Astrocyte (in vitro differentiated cells and primary cell): Measurements from ENCODE around the gene GATC. TPM values are rescaled to one million over a fixed set of nuclear protein-coding genes. Genes with fewer than 3 reads are reported as not detected.

ENCODE experiments used
- DNase-seq: peaks from one replicate; pipeline ENCODE4 v3.0.0-alpha.2; 2010; ENCODE audit warnings: low read depth
- FAIRE-seq: peaks from 2 replicates; lab custom pipeline; 2011; peaks lifted over from hg19 to GRCh38; lab: Jason Lieb, UNC
- H2AFZ ChIP-seq: 2 replicates; pipeline ENCODE4 v1.6.0; 2012; ENCODE audit warnings: low read depth, low read length, inconsistent platforms
- H3K27ac ChIP-seq: 2 replicates; pipeline ENCODE4 v1.5.1; 2011; ENCODE audit warnings: low read depth, low read length, inconsistent platforms
- H3K27me3 ChIP-seq: 2 replicates; pipeline ENCODE4 v1.6.0; 2011; ENCODE audit warnings: low read length, inconsistent platforms; ENCODE audit not compliant: insufficient read depth
- H3K36me3 ChIP-seq: 2 replicates; pipeline ENCODE4 v1.5.1; 2011; ENCODE audit warnings: low read length, inconsistent platforms; ENCODE audit not compliant: insufficient read depth
- H3K4me1 ChIP-seq: 2 replicates; pipeline ENCODE4 v1.5.1; 2011; ENCODE audit warnings: low read length, inconsistent platforms; ENCODE audit not compliant: insufficient read depth
- H3K4me2 ChIP-seq: 2 replicates; pipeline ENCODE4 v1.6.0; 2012; ENCODE audit warnings: low read length, inconsistent platforms
- H3K4me3 ChIP-seq: 2 replicates; pipeline ENCODE4 v1.5.1; 2011; ENCODE audit warnings: low read depth, mild to moderate bottlenecking, low read length, inconsistent platforms; ENCODE audit not compliant: insufficient read depth
- H3K79me2 ChIP-seq: 2 replicates; pipeline ENCODE4 v1.6.0; 2012; ENCODE audit warnings: mild to moderate bottlenecking, low read length, inconsistent platforms; ENCODE audit not compliant: insufficient read depth
- H3K9ac ChIP-seq: 2 replicates; pipeline ENCODE4 v1.6.0; 2012; ENCODE audit warnings: mild to moderate bottlenecking, low read length, inconsistent platforms
- H3K9me3 ChIP-seq: 2 replicates; pipeline ENCODE4 v1.5.1; 2012; ENCODE audit warnings: low read depth, mild to moderate bottlenecking, low read length, inconsistent platforms; ENCODE audit not compliant: insufficient read depth
- H4K20me1 ChIP-seq: 2 replicates; pipeline ENCODE4 v1.6.0; 2012; ENCODE audit warnings: low read length, inconsistent platforms; ENCODE audit not compliant: insufficient read depth
- H3K27ac Mint-ChIP-seq: one replicate; pipeline ENCODE4 v1.8.0; 2021; ENCODE audit warnings: mild to moderate bottlenecking, mixed read lengths; ENCODE audit not compliant: unreplicated experiment
- H3K27me3 Mint-ChIP-seq: one replicate; pipeline ENCODE4 v1.8.0; 2021; ENCODE audit warnings: low read depth, mixed read lengths; ENCODE audit not compliant: unreplicated experiment
- H3K36me3 Mint-ChIP-seq: one replicate; pipeline ENCODE4 v1.8.0; 2021; ENCODE audit warnings: low read depth, mixed read lengths; ENCODE audit not compliant: unreplicated experiment
- H3K4me1 Mint-ChIP-seq: one replicate; pipeline ENCODE4 v1.8.0; 2021; ENCODE audit warnings: low read depth, mixed read lengths; ENCODE audit not compliant: unreplicated experiment
- H3K4me3 Mint-ChIP-seq: one replicate; pipeline ENCODE4 v1.8.0; 2021; ENCODE audit warnings: mild to moderate bottlenecking, moderate library complexity, mixed read lengths; ENCODE audit not compliant: unreplicated experiment
- H3K9me3 Mint-ChIP-seq: one replicate; pipeline ENCODE4 v1.8.0; 2021; ENCODE audit warnings: mild to moderate bottlenecking, mixed read lengths; ENCODE audit not compliant: unreplicated experiment
- CTCF ChIP-seq: IDR thresholded peaks from 2 replicates; pipeline ENCODE4 v1.5.1; 2011; ENCODE audit warnings: low read depth, mild to moderate bottlenecking, inconsistent platforms, low read length, moderate library complexity; ENCODE audit not compliant: insufficient read depth
- EZH2 ChIP-seq: IDR thresholded peaks from 2 replicates; pipeline ENCODE4 v1.6.1; 2012; ENCODE audit warnings: mild to moderate bottlenecking, low read length, inconsistent platforms; ENCODE audit not compliant: insufficient read depth
- total RNA-seq: library from RNA; stranded (reverse); gene quantifications from 2 replicates; pipeline ENCODE4 v1.2.1, GENCODE V29; 2021

The GATC gene
- total RNA-seq, 1 donor from 2014 or later: 28.8 TPM

GRCh38 chr12:120416490-120417216 lies 29.6 kb upstream of the GATC start:
- Mint-ChIP-seq H3K27ac (no peak overlapping the region), H3K27me3 (peaks cover 10% of the 10 kb centered on the region)
- no peak for TF ChIP-seq CTCF
- TF ChIP-seq EZH2: no peak

GRCh38 chr12:120417917-120418580 lies 28.2 kb upstream of the GATC start:
- Histone ChIP-seq H3K36me3 (no peaks in the 10 kb centered on the region), H3K79me2 (no peaks in the 10 kb centered on the region), H3K27ac (no peak overlapping the region), H3K4me2 (no peak overlapping the region), H2AFZ (no peak overlapping the region), H4K20me1 (no peaks in the 10 kb centered on the region), H3K27me3 (no peaks in the 10 kb centered on the region), H3K4me3 (no peak overlapping the region), H3K4me1 (no peaks in the 10 kb centered on the region), H3K9me3 (no peaks in the 10 kb centered on the region), H3K9ac (no peak overlapping the region)
- no peaks in the 10 kb centered on the region for H3K36me3 Mint-ChIP-seq
- peaks cover 10% of the 10 kb centered on the region for H3K27me3 Mint-ChIP-seq
- FAIRE-seq (no peak), DNase-seq (no peak)
- H3K9me3 Mint-ChIP-seq: no peaks in the 10 kb centered on the region
- no peak overlapping the region for H3K4me3 Mint-ChIP-seq
- H3K27ac Mint-ChIP-seq: no peak overlapping the region
- H3K4me1 Mint-ChIP-seq: peaks cover 1% of the 10 kb centered on the region
- TF ChIP-seq CTCF (no peak), EZH2 (no peak)

More at GRCh38 chr12:120416490-120417216, 29.6 kb upstream of the GATC start:
- Histone ChIP-seq H3K79me2 (no peaks in the 10 kb centered on the region), H4K20me1 (no peaks in the 10 kb centered on the region), H3K4me3 (no peak overlapping the region), H3K4me2 (no peak overlapping the region), H2AFZ (no peak overlapping the region), H3K27me3 (no peaks in the 10 kb centered on the region), H3K4me1 (no peaks in the 10 kb centered on the region), H3K9ac (no peak overlapping the region), H3K9me3 (no peaks in the 10 kb centered on the region), H3K27ac (no peak overlapping the region), H3K36me3 (no peaks in the 10 kb centered on the region)
- H3K36me3 Mint-ChIP-seq: no peaks in the 10 kb centered on the region
- H3K4me3 Mint-ChIP-seq: no peak overlapping the region
- no peaks in the 10 kb centered on the region for H3K9me3 Mint-ChIP-seq
- DNase-seq: no peak
- FAIRE-seq: no peak
- H3K4me1 Mint-ChIP-seq: peaks cover 1% of the 10 kb centered on the region

GRCh38 chr12:120421701-120422100 lies 24.5 kb upstream of the GATC start:
- Mint-ChIP-seq H3K4me1 (no peaks in the 10 kb centered on the region), H3K27ac (no peak overlapping the region)
- H3K4me2 ChIP-seq: no peak overlapping the region

More at GRCh38 chr12:120421701-120422100, 24.5 kb upstream of the GATC start:
- Histone ChIP-seq H3K9me3 (no peaks in the 10 kb centered on the region), H3K4me1 (no peaks in the 10 kb centered on the region), H2AFZ (no peak overlapping the region), H4K20me1 (no peaks in the 10 kb centered on the region), H3K27ac (no peak overlapping the region), H3K36me3 (no peaks in the 10 kb centered on the region), H3K4me3 (no peak overlapping the region), H3K9ac (no peak overlapping the region), H3K79me2 (no peaks in the 10 kb centered on the region), H3K27me3 (no peaks in the 10 kb centered on the region)
- H3K27me3 Mint-ChIP-seq: peaks cover 7% of the 10 kb centered on the region
- TF ChIP-seq CTCF (no peak), EZH2 (no peak)
- no peak for DNase-seq
- H3K9me3 Mint-ChIP-seq: no peaks in the 10 kb centered on the region
- no peak for FAIRE-seq
- H3K4me3 Mint-ChIP-seq: no peak overlapping the region
- H3K36me3 Mint-ChIP-seq: no peaks in the 10 kb centered on the region
